Measurements from ENCODE around the gene YKT6. TPM values are rescaled to one million over a fixed set of nuclear protein-coding genes. Genes with fewer than 3 reads are reported as not detected.

Gene YKT6
- total RNA-seq, 4 donors from 2014 or later = 36.2 to 54.6 (median 43.6) TPM

DNA sequence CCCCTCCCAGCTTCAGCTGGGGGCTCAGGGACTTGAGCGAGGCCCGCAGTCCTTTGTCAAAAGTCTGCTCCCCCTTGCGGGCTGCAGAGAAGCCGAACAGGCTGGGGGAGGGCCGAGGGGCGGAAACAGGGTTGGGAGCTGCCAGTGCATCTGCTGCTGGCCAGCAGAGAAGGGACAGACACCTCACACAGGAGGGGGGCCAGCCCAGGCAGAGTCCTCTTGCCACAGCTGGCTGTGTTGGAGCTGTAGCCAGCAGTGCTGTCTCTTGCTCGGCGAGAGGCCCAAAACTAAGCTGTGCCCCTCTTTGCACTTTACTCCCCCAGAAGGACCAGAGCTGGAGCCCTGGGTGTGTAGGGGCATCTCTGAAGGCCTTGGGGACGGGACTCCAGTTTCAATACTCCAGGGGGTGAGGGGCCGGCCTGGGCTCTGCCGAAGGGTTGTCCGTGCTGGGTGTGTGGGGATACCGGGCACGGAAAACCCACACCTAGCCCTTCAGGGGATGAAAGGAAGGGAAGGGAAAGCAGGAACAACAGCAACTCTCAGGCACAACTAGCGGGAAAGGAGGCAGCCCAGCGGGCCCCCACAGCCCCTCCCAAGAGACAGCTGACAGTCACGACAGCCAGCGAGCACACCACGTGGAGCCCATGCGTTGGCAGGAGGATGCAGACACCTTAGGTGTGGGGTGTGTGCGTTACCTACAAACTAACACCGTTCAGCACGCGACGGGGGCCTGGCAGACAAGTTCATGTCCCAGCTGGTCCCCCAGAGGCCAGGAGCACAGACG is 17.8 kb downstream of the YKT6 start:
- peaks cover 0 to 11% (median 0%) of the 10 kb centered on the region in 4 donors for H3K9me3 ChIP-seq
- H3K27me3 ChIP-seq = no peaks in the 10 kb centered on the region
- no peaks in the 10 kb centered on the region for H3K4me1 ChIP-seq
- H3K4me3 ChIP-seq = no peak overlapping the region
- 67 to 72% methylated on average over 25 to 26 of the region's 26 CpGs for WGBS, 2 donors
- TF ChIP-seq, protein P1, sequence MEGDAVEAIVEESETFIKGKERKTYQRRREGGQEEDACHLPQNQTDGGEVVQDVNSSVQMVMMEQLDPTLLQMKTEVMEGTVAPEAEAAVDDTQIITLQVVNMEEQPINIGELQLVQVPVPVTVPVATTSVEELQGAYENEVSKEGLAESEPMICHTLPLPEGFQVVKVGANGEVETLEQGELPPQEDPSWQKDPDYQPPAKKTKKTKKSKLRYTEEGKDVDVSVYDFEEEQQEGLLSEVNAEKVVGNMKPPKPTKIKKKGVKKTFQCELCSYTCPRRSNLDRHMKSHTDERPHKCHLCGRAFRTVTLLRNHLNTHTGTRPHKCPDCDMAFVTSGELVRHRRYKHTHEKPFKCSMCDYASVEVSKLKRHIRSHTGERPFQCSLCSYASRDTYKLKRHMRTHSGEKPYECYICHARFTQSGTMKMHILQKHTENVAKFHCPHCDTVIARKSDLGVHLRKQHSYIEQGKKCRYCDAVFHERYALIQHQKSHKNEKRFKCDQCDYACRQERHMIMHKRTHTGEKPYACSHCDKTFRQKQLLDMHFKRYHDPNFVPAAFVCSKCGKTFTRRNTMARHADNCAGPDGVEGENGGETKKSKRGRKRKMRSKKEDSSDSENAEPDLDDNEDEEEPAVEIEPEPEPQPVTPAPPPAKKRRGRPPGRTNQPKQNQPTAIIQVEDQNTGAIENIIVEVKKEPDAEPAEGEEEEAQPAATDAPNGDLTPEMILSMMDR (IDR thresholded peaks at IDR 0.05) = no peak
- TF ChIP-seq EP300 (IDR thresholded peaks at IDR 0.05) (no peak), POLR2A (IDR thresholded peaks at IDR 0.05) (no peak)
- H3K36me3 ChIP-seq = peaks cover 0 to 16% (median 0%) of the 10 kb centered on the region in 3 donors
- H3K27ac ChIP-seq = no peak overlapping the region
- peak in 1 of 2 donors; percentile 6 for DNase-seq (ENCODE audit: low spot score in 2 of 2)

DNA sequence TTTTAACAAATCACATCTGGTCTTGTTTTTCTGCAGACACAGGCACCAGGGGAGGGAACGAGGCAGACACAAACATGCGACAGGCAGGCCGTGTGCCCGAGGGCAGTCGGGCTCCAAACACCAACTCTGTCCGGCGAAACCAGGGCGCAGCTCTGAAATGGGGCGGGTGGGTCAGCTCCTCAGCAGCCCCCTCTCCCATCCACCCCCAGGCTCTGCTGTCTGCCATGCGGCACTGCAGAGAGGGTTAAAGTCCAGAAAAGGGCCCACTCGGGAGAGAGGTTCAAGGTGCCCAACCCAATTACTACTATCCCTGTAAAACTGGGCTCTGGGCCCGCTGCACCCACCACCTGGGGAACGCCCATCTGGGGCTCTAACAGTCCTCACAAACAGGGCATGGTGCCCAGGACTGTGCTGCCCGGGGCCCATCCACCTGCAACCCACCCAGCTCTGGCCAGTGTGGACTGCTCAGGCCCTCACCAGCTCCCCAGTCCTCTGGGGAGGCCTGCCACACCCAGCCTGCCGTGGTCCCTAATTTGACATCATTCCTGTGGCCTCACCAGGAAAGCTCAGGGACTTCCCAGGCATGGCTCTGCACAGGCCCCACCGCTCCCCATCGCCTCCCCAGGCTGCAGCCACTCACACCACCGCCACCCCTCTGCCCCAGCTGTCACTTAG is 18.7 kb downstream of the YKT6 start:
- DNase-seq (ENCODE audit: low spot score in 2 of 2) = no peak
- Histone ChIP-seq H3K9me3 (peaks cover 0 to 11% (median 0%) of the 10 kb centered on the region in 4 donors), H3K27me3 (peaks cover 0 to 2% of the 10 kb centered on the region in 2 donors), H3K4me3 (no peak overlapping the region), H3K36me3 (peaks cover 0 to 10% (median 0%) of the 10 kb centered on the region in 3 donors), H3K4me1 (no peaks in the 10 kb centered on the region), H3K27ac (no peak overlapping the region)
- 87 to 94% methylated on average over 9 to 16 of the region's 18 CpGs for WGBS, 2 donors
- TF ChIP-seq POLR2A (IDR thresholded peaks at IDR 0.05) = no peak
- no peak for TF ChIP-seq EP300 (IDR thresholded peaks at IDR 0.05)
- TF ChIP-seq, protein P1 (IDR thresholded peaks at IDR 0.05) = no peak

GRCh38 chr7:44220046-44220357 is 19.2 kb downstream of the YKT6 start:
- Histone ChIP-seq H3K36me3 (peaks cover 0 to 10% (median 0%) of the 10 kb centered on the region in 3 donors), H3K4me1 (no peaks in the 10 kb centered on the region), H3K9me3 (peaks cover 0 to 11% (median 0%) of the 10 kb centered on the region in 4 donors), H3K4me3 (no peak overlapping the region), H3K27ac (no peak overlapping the region), H3K27me3 (peaks cover 0 to 7% of the 10 kb centered on the region in 2 donors)
- WGBS, 2 donors = 93 to 94% methylated on average over 24 to 26 of the region's 26 CpGs
- TF ChIP-seq POLR2A (IDR thresholded peaks at IDR 0.05) = no peak
- TF ChIP-seq, protein P1 (IDR thresholded peaks at IDR 0.05) = no peak
- no peak for TF ChIP-seq EP300 (IDR thresholded peaks at IDR 0.05)
- DNase-seq (ENCODE audit: low spot score in 2 of 2) = peak in 1 of 2 donors; percentile 6

DNA sequence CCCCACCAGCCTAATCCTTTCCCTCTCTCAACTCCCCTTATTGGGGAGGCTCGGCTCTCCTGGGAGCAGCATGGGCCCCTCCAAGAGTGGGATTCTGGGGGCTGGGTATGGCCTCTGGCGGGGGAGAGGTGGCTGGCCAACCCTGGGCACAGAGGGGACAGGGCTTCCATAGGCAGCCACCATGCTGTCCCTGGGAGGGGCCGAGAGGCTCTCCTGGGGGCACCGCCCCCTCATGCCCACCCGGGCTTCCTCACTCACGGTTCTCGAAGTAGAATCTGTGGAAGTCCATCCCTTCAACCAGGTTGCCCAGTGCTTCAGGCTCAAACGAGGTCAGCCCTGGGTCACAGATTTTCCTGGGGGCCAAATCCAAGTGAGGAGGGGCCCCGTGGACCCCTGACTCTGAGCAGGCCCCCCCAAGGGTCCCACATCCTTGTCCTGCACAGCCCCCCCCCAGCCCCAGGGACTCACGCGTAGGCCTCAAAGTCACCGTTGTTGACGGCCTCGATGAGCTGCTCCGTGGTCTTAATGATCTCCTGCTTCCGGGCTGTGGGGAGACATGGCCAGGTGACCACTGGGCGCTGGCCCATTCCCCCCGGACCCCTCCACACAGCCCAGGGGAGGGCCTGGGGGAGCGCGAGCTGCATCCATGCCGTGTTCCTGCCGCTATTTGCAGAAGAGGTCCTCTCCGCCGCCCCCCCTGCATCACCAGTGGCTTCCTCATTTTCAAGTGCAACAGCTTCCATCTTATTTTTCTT is 19.8 kb downstream of the YKT6 start:
- peaks cover 0 to 11% (median 0%) of the 10 kb centered on the region in 4 donors for H3K9me3 ChIP-seq
- H3K36me3 ChIP-seq = peaks cover 0 to 10% (median 0%) of the 10 kb centered on the region in 3 donors
- H3K27me3 ChIP-seq = peaks cover 0 to 12% of the 10 kb centered on the region in 2 donors
- peak in 1 of 2 donors; percentile 7 for DNase-seq (ENCODE audit: low spot score in 2 of 2)
- H3K4me3 ChIP-seq = no peak overlapping the region
- no peaks in the 10 kb centered on the region for H3K4me1 ChIP-seq
- no peak overlapping the region for H3K27ac ChIP-seq
- TF ChIP-seq POLR2A (IDR thresholded peaks at IDR 0.05) = no peak
- TF ChIP-seq EP300 (IDR thresholded peaks at IDR 0.05) = no peak
- TF ChIP-seq, protein P1 (IDR thresholded peaks at IDR 0.05) = no peak
- 87 to 91% methylated on average over 16 to 21 of the region's 24 CpGs for WGBS, 2 donors

Measured in tibial nerve (tissue), 4 donors.